GM19452 (cell line): Measurements from ENCODE around the gene LNX1.
"Not testable (repeated sequence)": the region's sequence is repeated elsewhere in the genome, so short reads cannot be mapped to it uniquely, and the experiment has no call there.

Experiments used
- ATAC-seq: cut with Tn5 transposase; IDR thresholded peaks from one replicate; pipeline ENCODE4 v1.9.1; 2021; ENCODE audit not compliant: unreplicated experiment

The LNX1 gene

DNA sequence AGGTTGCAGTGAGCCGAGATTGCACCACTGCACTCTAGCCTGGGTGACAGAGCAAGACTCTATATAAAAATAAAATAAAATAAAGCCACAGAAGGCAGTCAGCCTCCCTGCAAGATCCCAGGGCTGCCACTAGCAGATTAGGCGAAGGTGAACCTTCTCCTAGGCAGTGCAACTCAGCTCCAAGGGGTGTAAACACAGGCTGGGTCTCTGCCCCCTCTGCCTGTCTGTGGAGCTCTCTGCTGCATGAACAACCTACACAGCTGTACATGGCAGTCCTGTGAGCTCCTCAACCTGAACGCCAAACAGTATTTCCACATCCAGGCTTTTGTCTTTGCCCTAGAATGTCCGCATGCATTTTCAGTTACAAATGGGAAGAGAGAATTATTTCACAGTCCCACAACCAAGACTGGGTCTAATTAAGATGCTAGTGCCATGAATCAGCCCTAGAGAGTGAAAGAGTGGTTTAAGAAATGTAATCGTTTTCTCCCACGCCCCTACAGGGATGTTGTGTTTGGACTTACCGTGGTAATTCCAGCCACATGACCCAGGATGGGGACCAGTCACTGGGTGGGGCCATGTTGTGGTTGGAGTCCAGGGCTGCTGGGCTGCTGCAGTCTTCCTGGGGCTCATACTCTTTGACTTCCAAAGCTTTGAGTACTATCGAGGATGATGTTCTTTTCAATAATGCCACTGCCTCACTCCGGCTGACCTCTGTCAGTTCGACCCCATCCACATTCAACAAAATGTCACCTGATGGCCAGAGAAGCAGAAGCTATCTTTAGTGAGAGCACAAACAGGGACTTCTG is 114.9 kb downstream of the LNX1 start:
- no peak for ATAC-seq

GRCh38 chr4:53466576-53466975 is 124.7 kb downstream of the LNX1 start:
- not testable (repeated sequence) for ATAC-seq

DNA sequence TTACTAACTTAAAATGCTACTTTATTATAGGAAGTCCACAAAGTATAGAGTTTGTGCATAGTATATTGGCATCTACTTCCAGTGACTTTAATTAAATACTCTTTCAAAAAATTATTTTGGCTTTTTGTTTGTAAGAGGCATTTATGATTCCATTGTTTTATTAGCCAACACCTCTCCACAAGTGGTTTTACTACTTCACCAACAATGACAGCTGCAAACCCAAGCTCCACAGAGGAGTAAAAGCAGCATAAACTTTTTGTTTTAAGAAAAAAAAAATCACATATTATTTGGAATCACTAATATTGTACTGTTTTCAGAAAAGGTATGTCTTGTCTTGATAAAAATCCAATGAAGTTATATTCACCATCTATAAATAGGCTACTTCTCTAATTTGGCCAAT is 125.4 kb downstream of the LNX1 start:
- no peak for ATAC-seq

GRCh38 chr4:53465281-53465680 is 126.0 kb downstream of the LNX1 start:
- ATAC-seq, result no peak

- ATAC-seq, result no peak
Observed at GRCh38 chr4:53463340-53463739, 127.9 kb downstream of the LNX1 start.

DNA sequence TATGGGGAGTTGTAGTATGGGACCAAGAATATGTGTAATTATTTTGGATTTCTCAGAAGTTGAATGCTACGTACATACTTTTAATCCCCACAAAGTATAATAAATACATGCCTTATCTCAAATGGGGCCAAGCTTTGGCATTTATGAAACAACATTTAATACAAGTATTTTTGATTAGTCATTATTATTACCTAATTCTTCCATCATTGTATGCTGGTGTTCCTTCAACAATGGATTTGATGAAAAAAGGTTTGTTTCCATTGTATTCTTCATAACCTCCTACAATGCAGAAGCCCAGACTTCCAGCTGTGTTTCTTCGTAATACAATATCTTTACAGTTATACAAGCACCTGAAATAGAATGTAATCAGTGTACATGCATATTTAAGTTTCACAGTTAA is 130.0 kb downstream of the LNX1 start:
- ATAC-seq, result no peak

GRCh38 chr4:53459548-53459947 is 131.7 kb downstream of the LNX1 start:
- ATAC-seq, result no peak

GRCh38 chr4:53456178-53456577 is 135.1 kb downstream of the LNX1 start:
- ATAC-seq, result no peak

DNA sequence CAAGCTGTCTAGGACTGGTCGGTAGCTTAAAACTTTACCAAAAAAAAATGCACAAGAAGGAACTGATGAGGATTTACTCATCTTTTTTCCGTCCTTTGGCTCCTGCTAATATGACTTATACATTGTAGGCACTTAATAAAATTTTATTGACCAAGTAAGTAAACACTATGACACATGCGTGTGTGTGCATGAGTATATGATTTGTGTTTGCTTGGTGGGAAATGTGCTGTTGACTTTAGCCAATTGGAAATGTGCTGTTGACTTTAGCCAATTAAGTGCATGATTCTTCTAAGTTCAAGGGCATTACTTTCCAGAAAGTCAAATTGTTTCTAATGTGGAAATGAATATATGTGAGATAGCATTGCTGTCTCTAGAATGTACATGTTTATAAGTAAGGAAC is 135.5 kb downstream of the LNX1 start:
- no peak for ATAC-seq

DNA sequence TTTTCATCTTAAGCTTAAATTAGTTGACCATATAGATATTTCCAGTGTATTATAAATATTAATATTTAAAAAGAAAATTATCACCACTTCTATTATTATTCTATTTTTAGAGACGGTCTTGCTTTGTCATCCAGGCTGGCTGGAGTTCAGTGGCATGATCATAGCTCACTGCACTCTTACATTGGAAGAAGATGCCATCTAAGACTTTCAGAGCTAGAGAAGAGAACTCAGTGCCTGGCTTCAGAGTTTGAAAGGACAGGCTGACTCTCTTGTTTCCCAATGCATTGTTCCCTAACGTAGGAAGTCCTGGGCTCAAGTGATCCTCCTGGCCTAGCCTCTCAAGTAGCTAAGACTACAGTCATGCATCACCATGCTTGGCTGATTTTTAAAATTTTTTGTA is 137.9 kb downstream of the LNX1 start:
- ATAC-seq, result no peak

- no peak for ATAC-seq
Observed at GRCh38 chr4:53450773-53451172, 140.5 kb downstream of the LNX1 start.

DNA sequence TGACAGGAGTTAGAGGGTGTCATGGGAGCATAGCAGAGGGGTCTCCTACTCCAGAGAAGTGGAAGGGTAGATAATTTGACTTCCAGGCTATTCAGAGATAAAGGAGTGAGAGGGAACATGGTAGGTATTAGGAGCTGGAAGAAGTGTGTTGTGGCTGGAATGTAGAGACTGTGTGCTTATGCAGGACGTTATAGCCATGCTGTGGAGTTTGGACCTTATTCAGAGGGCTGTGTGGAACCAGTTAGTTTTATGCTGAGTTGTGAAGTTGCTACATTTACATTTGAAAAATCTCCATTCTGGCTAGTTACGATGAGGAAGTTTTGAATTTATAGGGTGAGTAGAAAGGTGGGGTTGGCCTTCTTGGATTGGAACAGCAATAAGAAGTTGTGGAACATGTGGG is 146.3 kb downstream of the LNX1 start:
- ATAC-seq, result no peak

- no peak for ATAC-seq
Observed at GRCh38 chr4:53441564-53441963, 149.7 kb downstream of the LNX1 start.

DNA sequence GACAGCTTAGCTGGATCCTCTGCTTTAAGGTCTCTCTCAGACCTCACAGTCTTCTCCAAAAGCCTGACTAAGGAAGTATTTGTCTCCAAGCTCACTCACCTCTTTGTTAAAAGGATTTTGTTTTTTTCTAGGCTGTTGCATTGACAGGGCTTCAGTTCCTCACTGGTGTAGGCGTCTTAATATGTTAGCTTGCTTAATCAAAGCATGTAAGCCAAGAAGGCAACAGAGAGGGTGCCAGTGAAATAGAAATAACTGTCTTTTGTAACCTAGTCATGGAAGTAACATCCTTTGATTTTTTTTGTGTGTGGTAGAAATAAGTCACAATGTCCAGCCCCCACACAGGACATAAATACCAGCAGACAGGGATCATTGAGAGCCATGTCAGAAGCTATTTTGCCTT is 155.0 kb downstream of the LNX1 start:
- ATAC-seq, result no peak

- peak; percentile 58 for ATAC-seq
Observed at GRCh38 chr4:53432528-53433424, 158.5 kb downstream of the LNX1 start.

DNA sequence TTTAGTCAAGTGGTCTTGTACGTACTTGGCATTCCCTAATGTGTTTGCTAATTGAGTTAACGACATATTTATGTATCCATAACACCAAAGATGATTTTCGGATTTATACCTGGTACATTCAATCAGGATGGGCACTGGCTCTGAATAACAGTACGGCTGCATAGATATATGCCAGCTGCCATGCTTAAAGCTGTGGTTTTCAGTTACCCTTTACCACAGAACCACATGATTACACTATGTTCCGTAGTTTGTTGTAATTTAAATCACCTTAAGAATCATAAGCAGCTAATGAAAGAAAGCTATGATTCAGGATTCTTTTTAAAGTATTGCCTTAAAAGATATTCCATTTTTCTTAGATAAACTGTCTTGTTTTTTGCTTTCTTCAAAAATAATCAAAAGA is 160.2 kb downstream of the LNX1 start:
- ATAC-seq, result no peak

DNA sequence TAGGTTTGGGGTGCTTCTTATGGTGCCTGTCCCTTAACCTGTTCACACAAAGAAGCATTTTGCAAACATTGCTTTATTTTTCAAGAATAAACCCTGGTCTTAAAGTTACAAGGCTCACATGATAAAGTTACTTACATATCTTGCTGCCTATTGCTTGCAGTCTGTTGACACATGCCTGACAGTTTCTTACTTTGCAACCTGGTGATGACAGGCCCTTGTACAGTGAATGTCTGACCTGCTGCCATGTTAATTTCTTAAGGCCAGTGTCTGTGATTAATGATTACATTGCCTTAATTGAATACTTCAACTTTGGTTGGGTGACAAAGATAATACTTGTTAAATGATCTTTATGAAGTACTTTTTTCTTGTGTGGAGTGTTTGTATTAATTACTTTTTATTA is 163.9 kb downstream of the LNX1 start:
- ATAC-seq, result no peak

DNA sequence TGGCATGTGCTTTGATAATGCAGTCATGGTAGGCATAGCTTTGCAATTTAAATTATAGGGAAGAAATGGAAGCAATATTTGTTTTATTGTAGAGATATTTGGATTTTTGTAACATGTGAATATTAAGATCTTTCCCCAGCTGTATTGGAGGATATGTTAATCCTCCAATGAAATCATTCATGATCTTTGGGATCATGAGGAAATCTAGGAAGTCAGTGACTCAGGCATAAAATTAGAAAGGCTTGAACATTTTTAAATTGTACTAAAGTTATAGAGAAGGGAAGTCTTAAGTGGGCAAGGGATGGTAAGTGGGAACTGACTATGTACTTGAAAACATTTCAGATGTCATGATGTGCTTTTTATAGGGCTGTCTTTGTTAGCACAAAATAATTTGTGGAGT is 167.0 kb downstream of the LNX1 start:
- no peak for ATAC-seq

DNA sequence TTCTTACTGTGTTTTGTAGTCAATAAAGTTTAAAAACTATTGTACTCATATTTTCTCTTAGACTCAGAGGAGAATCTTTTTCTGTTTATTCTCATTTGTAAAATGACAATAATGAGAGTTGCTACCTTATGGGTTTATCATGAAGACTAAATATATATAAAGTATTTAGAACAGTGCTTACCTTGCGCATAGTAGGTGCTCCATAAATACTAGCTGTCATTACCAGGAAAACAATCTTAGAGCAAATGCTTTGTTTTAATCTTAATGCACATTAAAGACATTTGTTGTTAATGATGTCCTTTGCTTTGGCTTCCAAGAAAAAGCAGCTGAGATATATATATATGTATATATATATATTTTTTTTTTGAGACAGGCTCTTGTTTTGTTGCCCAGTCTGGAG is 168.9 kb downstream of the LNX1 start:
- no peak for ATAC-seq

DNA sequence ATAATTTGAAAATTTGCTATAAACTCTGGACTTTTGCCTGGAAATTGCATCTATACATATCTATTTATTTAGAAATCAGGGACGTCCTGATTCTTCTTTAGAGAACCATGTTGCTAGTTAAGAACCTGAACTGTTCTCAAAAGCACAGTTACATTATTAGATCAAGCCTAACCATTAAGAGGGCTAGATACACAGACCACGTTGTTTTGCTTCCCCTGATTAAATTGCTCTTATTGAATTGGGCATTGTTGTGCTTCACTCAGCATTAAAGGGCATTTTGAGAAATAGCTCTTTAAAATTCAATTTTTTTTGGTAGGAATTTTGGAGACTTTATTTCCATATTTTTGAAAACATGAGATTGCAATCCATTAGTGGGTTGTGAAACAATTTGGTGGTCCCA is 169.5 kb downstream of the LNX1 start:
- ATAC-seq, result no peak

- no peak for ATAC-seq
Observed at GRCh38 chr4:53419208-53419607, 172.1 kb downstream of the LNX1 start.

GRCh38 chr4:53409479-53409878 is 181.8 kb downstream of the LNX1 start:
- ATAC-seq, result not testable (repeated sequence)
